GM18867 (cell line): Measurements from ENCODE around the gene ANK3.

ENCODE experiments used
- ATAC-seq: cut with Tn5 transposase; IDR thresholded peaks from one replicate; pipeline ENCODE4 v1.9.1; 2021; ENCODE audit warnings: mild to moderate bottlenecking, moderate library complexity; ENCODE audit not compliant: unreplicated experiment

ANK3 gene

GRCh38 chr10:60188548-60188947, 201.1 kb downstream of the ANK3 start:
- no peak for ATAC-seq

- ATAC-seq, result no peak
Observed at GRCh38 chr10:60187691-60188090, 202.0 kb downstream of the ANK3 start.

GRCh38 chr10:60186315-60187071, 203.2 kb downstream of the ANK3 start:
- no peak for ATAC-seq

- no peak for ATAC-seq
Observed at GRCh38 chr10:60185421-60185820, 204.3 kb downstream of the ANK3 start.

GRCh38 chr10:60182691-60183090, 207.0 kb downstream of the ANK3 start:
- ATAC-seq, result no peak

- no peak for ATAC-seq
Observed at GRCh38 chr10:60176925-60177324, 212.8 kb downstream of the ANK3 start.

GRCh38 chr10:60175441-60175971, 214.2 kb downstream of the ANK3 start:
- no peak for ATAC-seq

GRCh38 chr10:60172363-60172990, 217.2 kb downstream of the ANK3 start:
- no peak for ATAC-seq

GRCh38 chr10:60171436-60172013, 218.2 kb downstream of the ANK3 start:
- ATAC-seq, result no peak

GRCh38 chr10:60170250-60170649, 219.4 kb downstream of the ANK3 start:
- ATAC-seq, result no peak

- ATAC-seq, result no peak
Observed at GRCh38 chr10:60169111-60169510, 220.6 kb downstream of the ANK3 start.

GRCh38 chr10:60167050-60167449, 222.6 kb downstream of the ANK3 start:
- no peak for ATAC-seq

GRCh38 chr10:60163786-60164185, 225.9 kb downstream of the ANK3 start:
- ATAC-seq, result no peak

GRCh38 chr10:60162631-60163030, 227.0 kb downstream of the ANK3 start:
- no peak for ATAC-seq

- ATAC-seq, result no peak
Observed at GRCh38 chr10:60155943-60156683, 233.6 kb downstream of the ANK3 start.

- no peak for ATAC-seq
Observed at GRCh38 chr10:60155099-60155877, 234.4 kb downstream of the ANK3 start.

- ATAC-seq, result no peak
Observed at GRCh38 chr10:60149003-60149402, 240.7 kb downstream of the ANK3 start.

GRCh38 chr10:60148266-60148840, 241.3 kb downstream of the ANK3 start:
- no peak for ATAC-seq

GRCh38 chr10:60147576-60148265, 242.0 kb downstream of the ANK3 start:
- no peak for ATAC-seq

GRCh38 chr10:60147025-60147424, 242.7 kb downstream of the ANK3 start:
- no peak for ATAC-seq
